SK-N-SH (cell line): ENCODE data around the gene AVPR1B. TPM values are rescaled to one million over a fixed set of nuclear protein-coding genes. Genes with fewer than 3 reads are reported as not detected.

Experiments
- CTCF ChIA-PET: fragments of 300-600, 350-600 bp; formaldehyde crosslinking; extraction: SDS; loops from one replicate; lab custom pipeline; 2021; lab: Yijun Ruan, JAX
- POLR2A ChIA-PET: fragments of 350-600 bp; sonication (Branson Sonifier 250); formaldehyde crosslinking; extraction: SDS; loops from one replicate; lab custom pipeline; 2020; ENCODE audit warnings: antibody characterized with exemption, inconsistent platforms; lab: Yijun Ruan, JAX
- DNase-seq: peaks from one replicate; pipeline ENCODE4 v3.0.0; 2012
- H2AFZ ChIP-seq: fragments of 200-600 bp; sonication (generic); 2 replicates; pipeline ENCODE4 v1.8.1; 2016; ENCODE audit warnings: antibody characterized with exemption, mild to moderate bottlenecking, low read depth
- H3F3A ChIP-seq: fragments of 200-600 bp; sonication (generic); replicated peaks from 2 replicates; pipeline ENCODE3; 2016; ENCODE audit warnings: antibody characterized with exemption, mild to moderate bottlenecking; ENCODE audit not compliant: insufficient read depth
- H3K27ac ChIP-seq, 2 experiments: fragments of 200-500 bp in 1 of 2; fragments of 200-600 bp in 1 of 2; sonication (Bioruptor generic) in 1 of 2; sonication (generic), shearing (Covaris generic) in 1 of 2; 2 replicates each; pipeline versions ENCODE4 v1.5.1 to v1.6.1; 2014 to 2016; ENCODE audit warnings: low read depth in 2 of 2, inconsistent platforms in 1 of 2, low read length in 1 of 2, mild to moderate bottlenecking in 1 of 2, mixed read lengths in 1 of 2
- H3K27me3 ChIP-seq: fragments of 200-600 bp; sonication (generic), shearing (Covaris generic); 2 replicates; pipeline ENCODE4 v1.6.1; 2016; ENCODE audit warnings: mixed run types; ENCODE audit not compliant: insufficient read depth
- H3K36me3 ChIP-seq, 2 experiments: fragments of 200-500 bp in 1 of 2; fragments of 200-600 bp in 1 of 2; sonication (Bioruptor generic) in 1 of 2; sonication (generic) in 1 of 2; replicated peaks in 1 of 2; 2 replicates each; pipeline versions ENCODE3 to v1.5.1; 2014 to 2016; ENCODE audit warnings: low read length in 1 of 2, mild to moderate bottlenecking in 1 of 2; ENCODE audit not compliant: insufficient read depth in 2 of 2, control insufficient read depth in 1 of 2
- H3K4me1 ChIP-seq, 2 experiments: fragments of 200-500 bp in 1 of 2; fragments of 200-600 bp in 1 of 2; sonication (Bioruptor generic) in 1 of 2; sonication (generic), shearing (Covaris generic) in 1 of 2; 2 replicates each; pipeline versions ENCODE4 v1.5.1 to v1.6.1; 2014 to 2016; ENCODE audit warnings: low read depth in 1 of 2, low read length in 1 of 2, mixed run types in 1 of 2; ENCODE audit not compliant: insufficient read depth in 2 of 2, control insufficient read depth in 1 of 2
- H3K4me2 ChIP-seq: fragments of 200-600 bp; sonication (generic), shearing (Covaris generic); 2 replicates; pipeline ENCODE4 v1.6.1; 2017; ENCODE audit warnings: mixed run types
- H3K4me3 ChIP-seq, 2 experiments: fragments of 200-500 bp in 1 of 2; fragments of 200-600 bp in 1 of 2; sonication (Bioruptor generic) in 1 of 2; sonication (generic), shearing (Covaris generic) in 1 of 2; 2 replicates each; pipeline versions ENCODE4 v1.5.1 to v1.8.1; 2014 to 2016; ENCODE audit warnings: low read depth in 2 of 2, inconsistent platforms in 1 of 2, low read length in 1 of 2, mild to moderate bottlenecking in 1 of 2, mixed read lengths in 1 of 2, moderate library complexity in 1 of 2
- H3K79me2 ChIP-seq: fragments of 200-600 bp; sonication (generic); 2 replicates; pipeline ENCODE4 v1.8.1; 2017; ENCODE audit warnings: mild to moderate bottlenecking; ENCODE audit not compliant: insufficient read depth
- H3K9ac ChIP-seq: fragments of 200-600 bp; sonication (generic); 2 replicates; pipeline ENCODE4 v1.6.1; 2017; ENCODE audit warnings: mixed run types
- H3K9me2 ChIP-seq: fragments of 200-600 bp; sonication (generic); 2 replicates; pipeline ENCODE4 v1.6.1; 2017; ENCODE audit warnings: mixed run types
- H3K9me3 ChIP-seq: fragments of 200-600 bp; sonication (generic); 2 replicates; pipeline ENCODE4 v1.6.1; 2017; ENCODE audit warnings: mixed run types, mild to moderate bottlenecking, moderate library complexity
- H4K20me1 ChIP-seq: fragments of 200-600 bp; sonication (generic); 2 replicates; pipeline ENCODE4 v1.6.1; 2017; ENCODE audit warnings: mild to moderate bottlenecking, mixed run types; ENCODE audit not compliant: insufficient read depth
- CHD2 ChIP-seq: fragments of 150-350 bp; IDR thresholded peaks from 2 replicates; pipeline ENCODE4 v1.6.1; 2018; ENCODE audit warnings: low read length; ENCODE audit not compliant: partially characterized antibody
- CTCF ChIP-seq: fragments of 200-600 bp; sonication (generic); IDR thresholded peaks from 2 replicates; pipeline ENCODE4 v1.6.1; 2017; ENCODE audit warnings: antibody characterized with exemption, mild to moderate bottlenecking, moderate library complexity
- JUND ChIP-seq: IDR thresholded peaks from 2 replicates; pipeline ENCODE4 v1.4.0; 2012
- MXI1 ChIP-seq: IDR thresholded peaks from 2 replicates; pipeline ENCODE4 v1.6.1; 2012; ENCODE audit warnings: mild to moderate bottlenecking, low read depth, low read length, improper control_type of control experiment
- NFIC ChIP-seq: IDR thresholded peaks from 2 replicates; pipeline ENCODE4 v1.4.0; 2012; ENCODE audit warnings: borderline replicate concordance
- NRF1 ChIP-seq: IDR thresholded peaks from 2 replicates; pipeline ENCODE4 v1.6.1; 2012; ENCODE audit warnings: low read depth, mild to moderate bottlenecking, low read length
- POLR2AphosphoS5 ChIP-seq: IDR thresholded peaks from 2 replicates; pipeline ENCODE4 v1.6.1; 2012; ENCODE audit warnings: low read depth, low read length
- REST ChIP-seq: IDR thresholded peaks from 2 replicates; pipeline ENCODE4 v1.6.1; 2012; ENCODE audit warnings: mild to moderate bottlenecking, low read depth, low read length, moderate library complexity
- RXRA ChIP-seq: IDR thresholded peaks from 2 replicates; pipeline ENCODE4 v1.4.0; 2012; ENCODE audit warnings: low read depth, mild to moderate bottlenecking, borderline replicate concordance
- SMC3 ChIP-seq: IDR thresholded peaks from 2 replicates; pipeline ENCODE4 v1.6.1; 2012; ENCODE audit warnings: low read depth, low read length, improper control_type of control experiment
- TCF12 ChIP-seq: IDR thresholded peaks from 2 replicates; pipeline ENCODE4 v1.4.0; 2012
- TEAD4 ChIP-seq: IDR thresholded peaks from 2 replicates; pipeline ENCODE4 v1.4.0; 2012; ENCODE audit warnings: mild to moderate bottlenecking, borderline replicate concordance; ENCODE audit not compliant: insufficient read depth
- WGBS: methylation state at CpG from one replicate; pipeline ENCODE4 v1.1.6; 2017; ENCODE audit warnings: low lambda C conversion rate; 5-methylcytosine and 5-hydroxymethylcytosine counted together
- polyA plus RNA-seq, 3 experiments: library from polyadenylated mRNA; depleted of rRNA; stranded (reverse); fragments of >200 nt; gene quantifications; 2 replicates each; pipeline ENCODE4 v1.2.3, GENCODE V29; 2012
- TF ChIP-seq, protein P1 (sequence below): IDR thresholded peaks from 2 replicates; pipeline ENCODE4 v1.4.0; 2012; ENCODE audit warnings: low read depth, borderline replicate concordance
- TF ChIP-seq, protein P2 (sequence below): IDR thresholded peaks from 2 replicates; pipeline ENCODE4 v1.4.0; 2012; ENCODE audit warnings: low read depth

AVPR1B gene
- polyA plus RNA-seq, 1 of the 3 experiments (the other 2 are of a cell fraction), result not detected

DNA sequence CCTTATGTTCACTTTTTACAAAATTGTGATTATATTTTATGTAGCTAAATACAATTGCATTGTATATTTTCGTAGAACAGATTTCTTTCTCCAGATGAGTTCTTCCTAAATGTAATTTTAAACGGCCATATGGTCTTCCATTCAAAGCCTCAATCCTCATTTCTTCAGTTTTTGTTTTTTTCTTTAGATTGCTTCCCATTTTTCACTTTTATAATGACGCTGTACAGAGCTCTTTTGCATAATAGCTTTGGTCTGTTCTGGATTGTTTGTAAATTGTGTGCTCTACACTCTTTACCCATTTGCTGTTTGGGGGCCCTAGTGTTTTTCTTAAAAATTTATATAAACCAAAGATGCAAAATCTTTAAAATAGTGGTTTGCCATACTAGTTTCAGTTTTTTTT lies 27.8 kb downstream of the AVPR1B start:
- no peaks in the 10 kb centered on the region for H3F3A ChIP-seq
- H3K36me3 ChIP-seq, result no peaks in the 10 kb centered on the region
- no peak overlapping the region for H3K4me3 ChIP-seq
- no peaks in the 10 kb centered on the region for H3K9me3 ChIP-seq
- no peak overlapping the region for H3K4me2 ChIP-seq
- no peak overlapping the region for H2AFZ ChIP-seq
- POLR2A ChIA-PET, result no interaction called here
- H3K9me2 ChIP-seq, result no peaks in the 10 kb centered on the region
- H3K4me1 ChIP-seq, result peaks cover 0 to 5% of the 10 kb centered on the region in 2 experiments; a peak in 2 of 4 replicates
- WGBS, result 51% methylated on average over 3 of the region's 3 CpGs
- H3K27ac ChIP-seq, result no peak overlapping the region
- CTCF ChIA-PET, result interaction anchor here (1.4 to 2.1 kb wide), 2 partner anchors 59 to 105 kb away, joined by 5 to 10 read pairs; no protein-coding TSS in a partner anchor
- no peak for DNase-seq
- no peak overlapping the region for H3K9ac ChIP-seq
- no peaks in the 10 kb centered on the region for H4K20me1 ChIP-seq
- no peak for TF ChIP-seq NFIC
- TF ChIP-seq RXRA, result no peak
- TF ChIP-seq MXI1, result no peak
- no peak for TF ChIP-seq REST
- TF ChIP-seq, protein P1, sequence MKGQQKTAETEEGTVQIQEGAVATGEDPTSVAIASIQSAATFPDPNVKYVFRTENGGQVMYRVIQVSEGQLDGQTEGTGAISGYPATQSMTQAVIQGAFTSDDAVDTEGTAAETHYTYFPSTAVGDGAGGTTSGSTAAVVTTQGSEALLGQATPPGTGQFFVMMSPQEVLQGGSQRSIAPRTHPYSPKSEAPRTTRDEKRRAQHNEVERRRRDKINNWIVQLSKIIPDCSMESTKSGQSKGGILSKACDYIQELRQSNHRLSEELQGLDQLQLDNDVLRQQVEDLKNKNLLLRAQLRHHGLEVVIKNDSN, result no peak
- TF ChIP-seq SMC3, result no peak
- TF ChIP-seq TEAD4, result no peak
- no peak for TF ChIP-seq CHD2
- no peak for TF ChIP-seq CTCF
- H3K27me3 ChIP-seq, result peaks cover 14% of the 10 kb centered on the region
- no peaks in the 10 kb centered on the region for H3K79me2 ChIP-seq

GRCh38 chr1:206087091-206087490 lies 30.1 kb downstream of the AVPR1B start:
- CTCF ChIA-PET, result interaction anchor here (1.0 kb wide), 1 partner anchor 19 kb away, joined by 3 read pairs; no protein-coding TSS in a partner anchor
- Histone ChIP-seq H3K27ac (no peak overlapping the region), H3K9me3 (no peaks in the 10 kb centered on the region), H3F3A (no peaks in the 10 kb centered on the region), H3K4me2 (no peak overlapping the region), H3K36me3 (no peaks in the 10 kb centered on the region), H3K9ac (no peak overlapping the region), H3K9me2 (no peaks in the 10 kb centered on the region), H2AFZ (no peak overlapping the region), H4K20me1 (no peaks in the 10 kb centered on the region), H3K4me3 (no peak overlapping the region), H3K79me2 (no peaks in the 10 kb centered on the region), H3K4me1 (peaks cover 0 to 3% of the 10 kb centered on the region in 2 experiments; a peak in 2 of 4 replicates), H3K27me3 (peaks cover 25% of the 10 kb centered on the region)
- WGBS, result 81% methylated on average over 3 of the region's 3 CpGs
- TF ChIP-seq TCF12 (no peak), MXI1 (no peak), POLR2AphosphoS5 (no peak), NFIC (no peak), NRF1 (no peak), JUND (no peak)
- TF ChIP-seq, protein P1, result no peak
- TF ChIP-seq, protein P2, sequence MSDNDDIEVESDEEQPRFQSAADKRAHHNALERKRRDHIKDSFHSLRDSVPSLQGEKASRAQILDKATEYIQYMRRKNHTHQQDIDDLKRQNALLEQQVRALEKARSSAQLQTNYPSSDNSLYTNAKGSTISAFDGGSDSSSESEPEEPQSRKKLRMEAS, result no peak
- POLR2A ChIA-PET, result no interaction called here
- no peak for DNase-seq
